AG10803 (cell line): Measurements from ENCODE around the gene CREBRF.
"Not testable (repeated sequence)": the region's sequence is repeated elsewhere in the genome, so short reads cannot be mapped to it uniquely, and the experiment has no call there.

Experiments
- DNase-seq: peaks from one replicate; pipeline ENCODE4 v3.0.0; 2010; ENCODE audit warnings: low read depth
- H3K4me3 ChIP-seq: 2 replicates; pipeline ENCODE4 v1.5.1; 2011; ENCODE audit warnings: mild to moderate bottlenecking, low read length, control low read depth
- TF ChIP-seq, protein P1 (sequence below): conservative IDR thresholded peaks from 2 replicates; pipeline ENCODE4 v1.5.1; 2011; ENCODE audit warnings: mild to moderate bottlenecking, low read length, control low read depth, inconsistent platforms

CREBRF gene

DNA sequence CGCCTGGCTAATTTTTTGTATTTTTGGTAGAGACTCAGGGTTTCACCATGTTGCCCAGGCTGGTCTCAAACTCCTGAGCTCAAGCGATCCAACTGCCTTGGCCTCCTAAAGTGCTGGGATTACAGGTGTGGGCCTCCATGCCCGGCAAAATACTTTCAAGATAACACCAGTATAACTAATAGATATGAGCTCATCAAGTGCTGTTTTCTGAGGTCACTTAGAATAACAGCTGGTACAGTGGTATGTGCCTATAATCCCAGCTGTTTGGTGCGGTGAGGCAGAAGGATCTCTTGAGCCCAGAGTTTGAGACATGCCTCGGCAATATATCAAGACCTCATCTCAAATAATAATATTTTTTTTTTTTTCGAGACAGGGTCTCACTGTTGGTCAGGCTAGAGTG is 30.5 kb upstream of the CREBRF start:
- H3K4me3 ChIP-seq, result no peak overlapping the region
- DNase-seq, result no peak
- TF ChIP-seq, protein P1, sequence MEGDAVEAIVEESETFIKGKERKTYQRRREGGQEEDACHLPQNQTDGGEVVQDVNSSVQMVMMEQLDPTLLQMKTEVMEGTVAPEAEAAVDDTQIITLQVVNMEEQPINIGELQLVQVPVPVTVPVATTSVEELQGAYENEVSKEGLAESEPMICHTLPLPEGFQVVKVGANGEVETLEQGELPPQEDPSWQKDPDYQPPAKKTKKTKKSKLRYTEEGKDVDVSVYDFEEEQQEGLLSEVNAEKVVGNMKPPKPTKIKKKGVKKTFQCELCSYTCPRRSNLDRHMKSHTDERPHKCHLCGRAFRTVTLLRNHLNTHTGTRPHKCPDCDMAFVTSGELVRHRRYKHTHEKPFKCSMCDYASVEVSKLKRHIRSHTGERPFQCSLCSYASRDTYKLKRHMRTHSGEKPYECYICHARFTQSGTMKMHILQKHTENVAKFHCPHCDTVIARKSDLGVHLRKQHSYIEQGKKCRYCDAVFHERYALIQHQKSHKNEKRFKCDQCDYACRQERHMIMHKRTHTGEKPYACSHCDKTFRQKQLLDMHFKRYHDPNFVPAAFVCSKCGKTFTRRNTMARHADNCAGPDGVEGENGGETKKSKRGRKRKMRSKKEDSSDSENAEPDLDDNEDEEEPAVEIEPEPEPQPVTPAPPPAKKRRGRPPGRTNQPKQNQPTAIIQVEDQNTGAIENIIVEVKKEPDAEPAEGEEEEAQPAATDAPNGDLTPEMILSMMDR, result no peak

DNA sequence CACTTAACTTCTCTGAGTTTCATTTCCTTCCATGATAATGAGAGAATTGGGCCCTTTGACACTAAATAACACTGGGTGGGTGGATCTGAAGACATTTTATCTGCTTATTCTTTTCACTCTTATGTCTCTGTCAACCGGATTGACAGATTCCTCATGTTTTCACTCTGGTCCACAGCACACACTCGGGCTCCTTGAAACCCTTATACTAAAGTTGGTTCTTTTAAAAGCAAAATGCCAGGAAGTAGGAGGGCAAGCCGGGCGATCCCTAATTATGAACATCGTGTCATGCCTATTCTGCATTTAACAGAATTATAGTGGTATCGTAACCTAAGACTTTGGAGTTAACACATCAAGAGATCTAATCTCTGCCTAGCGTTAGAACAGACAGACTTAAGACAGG is 28.2 kb upstream of the CREBRF start:
- H3K4me3 ChIP-seq, result no peak overlapping the region
- no peak for DNase-seq
- TF ChIP-seq, protein P1, result no peak

DNA sequence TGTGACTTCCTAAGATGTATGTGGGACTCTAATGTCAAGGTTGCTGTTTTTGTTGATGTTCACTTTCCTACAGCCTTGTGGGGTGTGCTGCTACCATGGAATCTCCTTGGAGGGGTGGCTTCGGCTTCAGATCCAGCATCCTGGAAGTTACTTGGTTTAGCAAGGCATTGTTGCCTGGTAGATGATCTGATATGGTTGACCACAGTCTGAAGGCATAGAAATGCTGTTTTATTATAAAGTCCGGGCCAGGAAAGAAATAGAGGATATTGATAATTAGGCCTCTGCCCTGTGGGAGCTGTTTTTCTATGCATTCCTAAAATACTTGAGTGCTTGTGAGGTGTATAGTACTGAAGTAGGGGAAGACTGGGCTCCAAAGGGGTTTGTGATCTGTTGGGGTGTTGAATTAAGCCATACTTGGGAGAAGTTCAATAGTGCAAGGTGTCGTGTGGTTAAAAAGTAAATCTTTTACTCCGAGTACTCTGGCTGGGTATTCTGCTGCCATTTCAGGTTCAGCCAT is 27.3 kb upstream of the CREBRF start:
- TF ChIP-seq, protein P1, result no peak
- no peak for DNase-seq

DNA sequence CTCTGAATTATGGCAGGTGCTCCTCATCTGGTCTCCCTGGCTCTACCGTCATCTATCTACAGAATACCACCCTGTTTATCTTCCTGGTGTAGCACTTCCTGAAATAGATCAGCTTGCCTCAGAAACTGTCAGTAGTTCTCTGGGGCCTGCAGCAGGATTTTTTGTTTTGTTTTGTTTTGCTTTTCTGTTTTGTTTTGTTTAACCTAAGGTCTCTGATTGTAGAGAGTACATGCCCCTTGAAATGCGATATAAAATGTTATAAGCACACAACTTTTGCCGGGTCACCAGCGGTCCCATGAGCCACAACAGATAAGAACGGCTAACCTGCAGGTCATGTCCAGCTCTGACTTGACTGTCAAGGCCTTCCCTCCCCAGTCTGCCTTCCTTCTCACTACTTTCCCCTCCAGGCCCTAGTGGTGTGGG is 26.6 kb upstream of the CREBRF start:
- TF ChIP-seq, protein P1, result no peak
- no peak for DNase-seq
- H3K4me3 ChIP-seq, result no peak overlapping the region

More for the DNA sequence above, 27.3 kb upstream of the CREBRF start:
- no peak overlapping the region for H3K4me3 ChIP-seq

DNA sequence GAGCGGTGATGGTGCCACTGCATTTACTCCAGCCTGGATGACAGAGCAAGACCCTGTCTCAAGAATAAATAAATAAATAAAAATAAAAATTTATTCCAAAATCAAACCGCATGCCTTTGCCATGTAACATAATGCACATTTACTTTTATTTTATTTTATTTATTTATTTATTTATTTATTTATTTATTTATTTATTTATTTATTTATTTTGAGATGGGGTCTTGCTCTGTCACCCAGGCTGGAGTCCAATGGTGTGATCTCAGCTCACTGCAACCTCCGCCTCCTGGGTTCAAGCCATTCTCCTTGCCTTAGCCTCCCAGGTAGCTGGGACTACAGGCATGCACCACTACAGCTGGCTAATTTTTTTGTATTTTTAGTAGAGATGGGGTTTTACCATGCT is 24.1 kb upstream of the CREBRF start:
- not testable (repeated sequence) for H3K4me3 ChIP-seq, DNase-seq

DNA sequence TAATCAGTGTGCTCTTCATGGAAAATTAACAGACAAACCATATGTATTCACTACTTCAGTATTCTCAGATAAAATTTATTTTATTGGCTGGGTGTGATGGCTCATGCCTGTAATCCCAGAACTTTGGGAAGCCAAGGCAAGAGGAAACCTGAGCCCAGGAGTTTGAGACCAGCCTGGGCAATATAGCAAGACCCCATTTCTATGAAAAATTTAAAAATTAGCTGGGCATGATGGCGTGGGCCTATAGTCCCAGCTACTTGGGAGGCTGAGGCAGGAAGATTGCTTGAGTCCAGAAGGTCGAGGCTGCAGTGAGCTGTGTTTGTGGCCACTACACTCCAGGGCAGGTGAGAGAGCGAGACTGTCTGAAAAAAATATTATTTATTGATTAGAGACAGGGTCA is 23.4 kb upstream of the CREBRF start:
- TF ChIP-seq, protein P1, result no peak
- DNase-seq, result no peak
- H3K4me3 ChIP-seq, result no peak overlapping the region

DNA sequence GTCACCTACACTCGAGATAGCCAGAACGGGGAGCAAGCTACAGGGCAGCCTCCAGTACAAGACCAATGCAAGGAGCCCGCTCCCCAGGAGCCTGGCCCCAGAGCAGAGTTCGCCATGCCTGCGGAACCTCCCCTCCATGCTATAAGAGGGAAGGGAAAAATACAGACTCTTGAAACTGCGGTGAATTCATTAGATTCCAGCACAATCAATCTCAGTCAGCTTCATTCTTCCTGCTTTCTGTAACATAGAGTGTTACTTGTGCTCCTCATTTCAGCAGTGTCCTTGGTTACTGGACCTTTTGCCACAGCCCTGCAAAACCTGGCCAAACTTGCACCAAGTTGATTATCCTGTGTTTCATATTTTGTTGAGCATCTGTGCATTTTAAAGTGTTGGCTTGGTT is 22.2 kb upstream of the CREBRF start:
- no peak for DNase-seq
- TF ChIP-seq, protein P1, result no peak
- no peak overlapping the region for H3K4me3 ChIP-seq
